ENCODE data around the gene WSCD2. TPM values are rescaled to one million over a fixed set of nuclear protein-coding genes. Genes with fewer than 3 reads are reported as not detected.

The WSCD2 gene
- total RNA-seq, 2 donors from 2014 or later: 0.26 to 1.3 TPM

- no peaks in the 10 kb centered on the region for H3K9me3 ChIP-seq
- ATAC-seq: no peak
- TF ChIP-seq POLR2A (IDR thresholded peaks at IDR 0.05) (no peak), CTCF (IDR thresholded peaks at IDR 0.05) (no peak)
- no peak overlapping the region for H3K27ac ChIP-seq
- intact Hi-C loops (cut with DNase I): no loop called here
- 53 to 61% methylated on average over 13 of the region's 13 CpGs for WGBS, 2 donors
- no peaks in the 10 kb centered on the region for H3K27me3 ChIP-seq
- H3K4me3 ChIP-seq: no peak overlapping the region
- no peaks in the 10 kb centered on the region for H3K36me3 ChIP-seq (replicated peaks in 1 of 2; ENCODE audit: insufficient read depth in 1 of 2, low read depth in 2 of 2)
- H3K4me1 ChIP-seq: no peaks in the 10 kb centered on the region
- no peak for DNase-seq
Observed at GRCh38 chr12:108090107-108090899, 38.8 kb upstream of the WSCD2 start.

GRCh38 chr12:108090932-108091678, 38.0 kb upstream of the WSCD2 start:
- no peaks in the 10 kb centered on the region for H3K4me1 ChIP-seq
- TF ChIP-seq CTCF (IDR thresholded peaks at IDR 0.05): no peak
- TF ChIP-seq POLR2A (IDR thresholded peaks at IDR 0.05): no peak
- intact Hi-C loops (cut with DNase I): no loop called here
- H3K27me3 ChIP-seq: no peaks in the 10 kb centered on the region
- ATAC-seq (no peak), DNase-seq (no peak)
- WGBS, 2 donors: 50 to 58% methylated on average over 10 of the region's 10 CpGs
- no peaks in the 10 kb centered on the region for H3K9me3 ChIP-seq
- H3K36me3 ChIP-seq (replicated peaks in 1 of 2; ENCODE audit: insufficient read depth in 1 of 2, low read depth in 2 of 2): no peaks in the 10 kb centered on the region
- H3K27ac ChIP-seq: no peak overlapping the region
- H3K4me3 ChIP-seq: no peak overlapping the region

DNA sequence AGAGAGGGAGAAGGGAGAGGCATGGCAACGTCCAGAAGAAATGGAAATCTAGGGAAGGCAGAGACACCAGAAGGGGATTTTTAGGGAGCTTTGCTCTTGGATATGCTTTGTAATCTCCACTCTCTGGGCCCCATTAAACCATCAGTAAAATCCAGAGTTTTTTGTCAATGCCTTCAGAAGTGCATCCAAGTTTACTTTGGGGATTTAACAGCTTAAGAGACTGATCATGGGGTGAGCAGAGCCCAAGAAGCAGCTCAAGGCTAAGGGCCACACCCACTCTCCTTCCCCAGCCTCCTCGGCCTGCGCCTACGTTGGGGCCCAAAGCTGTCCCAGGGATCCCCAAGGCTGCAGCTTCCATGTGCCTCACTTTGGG, 37.4 kb upstream of the WSCD2 start:
- no peak overlapping the region for H3K27ac ChIP-seq

GRCh38 chr12:108093209-108093608, 35.9 kb upstream of the WSCD2 start:
- ATAC-seq: no peak
- H3K9me3 ChIP-seq: no peaks in the 10 kb centered on the region
- no peaks in the 10 kb centered on the region for H3K4me1 ChIP-seq
- H3K27me3 ChIP-seq: no peaks in the 10 kb centered on the region
- intact Hi-C loops (cut with DNase I): no loop called here
- H3K4me3 ChIP-seq: no peak overlapping the region
- TF ChIP-seq POLR2A (IDR thresholded peaks at IDR 0.05): no peak
- no peak for TF ChIP-seq CTCF (IDR thresholded peaks at IDR 0.05)
- 7 to 12% methylated on average over 4 of the region's 4 CpGs for WGBS, 2 donors
- no peak for DNase-seq
- H3K36me3 ChIP-seq (replicated peaks in 1 of 2; ENCODE audit: insufficient read depth in 1 of 2, low read depth in 2 of 2): no peaks in the 10 kb centered on the region
- H3K27ac ChIP-seq: no peak overlapping the region

More for the DNA sequence above, 37.4 kb upstream of the WSCD2 start:
- ATAC-seq (no peak), DNase-seq (no peak)
- Histone ChIP-seq H3K4me3 (no peak overlapping the region), H3K9me3 (no peaks in the 10 kb centered on the region), H3K4me1 (no peaks in the 10 kb centered on the region), H3K27me3 (no peaks in the 10 kb centered on the region), H3K36me3 (replicated peaks in 1 of 2; ENCODE audit: insufficient read depth in 1 of 2, low read depth in 2 of 2) (no peaks in the 10 kb centered on the region)
- intact Hi-C loops (cut with DNase I): no loop called here
- TF ChIP-seq POLR2A (IDR thresholded peaks at IDR 0.05): no peak
- TF ChIP-seq CTCF (IDR thresholded peaks at IDR 0.05): no peak
- WGBS, 2 donors: 40 to 46% methylated on average over 2 to 4 of the region's 4 CpGs

Measured in body of pancreas (tissue), 4 donors.